ENCODE measurements around the gene SUSD1. TPM values are rescaled to one million over a fixed set of nuclear protein-coding genes. Genes with fewer than 3 reads are reported as not detected.

The SUSD1 gene
- total and polyA plus RNA-seq, 4 donors, result 1.2 to 19.0 (median 3.2) TPM

DNA sequence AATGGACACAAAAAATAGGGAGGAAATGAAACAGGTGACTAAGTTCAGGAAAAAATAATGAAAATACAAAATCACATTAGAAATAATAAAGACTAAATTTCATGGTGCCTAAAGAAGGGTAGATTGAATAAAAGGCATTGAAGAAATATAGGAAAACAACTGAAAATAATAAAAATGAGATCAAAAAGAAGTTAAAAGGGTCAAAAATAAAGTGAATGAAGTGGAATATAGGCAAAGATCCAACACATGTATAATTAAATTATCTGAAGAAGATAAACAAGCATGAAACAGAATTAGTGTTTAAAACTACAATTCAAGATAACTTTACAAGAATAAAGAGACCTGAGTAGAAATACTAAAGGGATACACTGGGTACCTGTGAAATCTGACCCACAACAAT, 87.6 kb downstream of the SUSD1 start:
- peaks cover 0 to 1% (median 0%) of the 10 kb centered on the region in 4 donors for H3K36me3 ChIP-seq (ENCODE audit: control insufficient read depth in 4 of 4, insufficient read depth in 3 of 4, low read depth in 1 of 4, low read length in 3 of 4)
- TF ChIP-seq, protein P1, sequence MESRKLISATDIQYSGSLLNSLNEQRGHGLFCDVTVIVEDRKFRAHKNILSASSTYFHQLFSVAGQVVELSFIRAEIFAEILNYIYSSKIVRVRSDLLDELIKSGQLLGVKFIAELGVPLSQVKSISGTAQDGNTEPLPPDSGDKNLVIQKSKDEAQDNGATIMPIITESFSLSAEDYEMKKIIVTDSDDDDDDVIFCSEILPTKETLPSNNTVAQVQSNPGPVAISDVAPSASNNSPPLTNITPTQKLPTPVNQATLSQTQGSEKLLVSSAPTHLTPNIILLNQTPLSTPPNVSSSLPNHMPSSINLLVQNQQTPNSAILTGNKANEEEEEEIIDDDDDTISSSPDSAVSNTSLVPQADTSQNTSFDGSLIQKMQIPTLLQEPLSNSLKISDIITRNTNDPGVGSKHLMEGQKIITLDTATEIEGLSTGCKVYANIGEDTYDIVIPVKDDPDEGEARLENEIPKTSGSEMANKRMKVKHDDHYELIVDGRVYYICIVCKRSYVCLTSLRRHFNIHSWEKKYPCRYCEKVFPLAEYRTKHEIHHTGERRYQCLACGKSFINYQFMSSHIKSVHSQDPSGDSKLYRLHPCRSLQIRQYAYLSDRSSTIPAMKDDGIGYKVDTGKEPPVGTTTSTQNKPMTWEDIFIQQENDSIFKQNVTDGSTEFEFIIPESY (IDR thresholded peaks at IDR 0.05), result no peak
- no peak for TF ChIP-seq EGR1 (IDR thresholded peaks at IDR 0.05; ENCODE audit: low read depth in 2 of 2)
- H3K4me1 ChIP-seq (ENCODE audit: control insufficient read depth in 4 of 4, insufficient read depth in 4 of 4, low read length in 3 of 4), result no peaks in the 10 kb centered on the region
- no peak overlapping the region for H3K9ac ChIP-seq (ENCODE audit: low read depth in 1 of 2, low read length in 2 of 2)
- no peaks in the 10 kb centered on the region for H3K27me3 ChIP-seq (ENCODE audit: control insufficient read depth in 4 of 4, insufficient read depth in 4 of 4, low read length in 3 of 4)
- no peak overlapping the region for H3K4me3 ChIP-seq (ENCODE audit: low read depth in 1 of 3, low read length in 3 of 3)
- no peak overlapping the region for H3K27ac ChIP-seq (ENCODE audit: low read depth in 1 of 2, low read length in 2 of 2)
- DNase-seq (ENCODE audit: low spot score), result no peak
- H3K9me3 ChIP-seq (ENCODE audit: control insufficient read depth in 4 of 4, low read length in 3 of 4), result no peaks in the 10 kb centered on the region

DNA sequence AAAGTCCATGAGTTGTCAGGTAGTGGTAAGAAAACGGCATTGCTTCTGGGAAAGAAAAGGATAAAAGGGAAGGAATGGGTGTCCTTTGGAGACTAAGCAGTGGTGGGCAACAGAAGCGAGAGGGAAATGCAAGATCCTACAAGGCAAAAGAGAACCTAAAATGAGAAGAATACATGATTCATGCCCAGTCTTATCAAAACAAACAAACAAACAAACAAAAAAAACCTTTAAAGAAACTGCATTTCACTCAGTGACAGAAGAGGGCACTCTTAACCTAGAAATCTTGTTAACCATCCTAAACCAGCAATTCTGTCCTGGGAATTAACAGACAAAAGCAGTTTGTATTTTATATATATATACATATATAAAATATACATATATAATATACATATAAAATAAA, 88.5 kb downstream of the SUSD1 start:
- H3K9me3 ChIP-seq (ENCODE audit: control insufficient read depth in 4 of 4, low read length in 3 of 4), result no peaks in the 10 kb centered on the region
- DNase-seq (ENCODE audit: low spot score), result no peak
- no peaks in the 10 kb centered on the region for H3K27me3 ChIP-seq (ENCODE audit: control insufficient read depth in 4 of 4, insufficient read depth in 4 of 4, low read length in 3 of 4)
- H3K36me3 ChIP-seq (ENCODE audit: control insufficient read depth in 4 of 4, insufficient read depth in 3 of 4, low read depth in 1 of 4, low read length in 3 of 4), result peaks cover 0 to 1% (median 0%) of the 10 kb centered on the region in 4 donors
- H3K4me3 ChIP-seq (ENCODE audit: low read depth in 1 of 3, low read length in 3 of 3), result no peak overlapping the region
- 64% methylated on average over 2 of the region's 2 CpGs for WGBS
- H3K4me1 ChIP-seq (ENCODE audit: control insufficient read depth in 4 of 4, insufficient read depth in 4 of 4, low read length in 3 of 4), result no peaks in the 10 kb centered on the region
- TF ChIP-seq, protein P2, sequence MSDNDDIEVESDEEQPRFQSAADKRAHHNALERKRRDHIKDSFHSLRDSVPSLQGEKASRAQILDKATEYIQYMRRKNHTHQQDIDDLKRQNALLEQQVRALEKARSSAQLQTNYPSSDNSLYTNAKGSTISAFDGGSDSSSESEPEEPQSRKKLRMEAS (IDR thresholded peaks at IDR 0.05), result no peak
- TF ChIP-seq, protein P3, sequence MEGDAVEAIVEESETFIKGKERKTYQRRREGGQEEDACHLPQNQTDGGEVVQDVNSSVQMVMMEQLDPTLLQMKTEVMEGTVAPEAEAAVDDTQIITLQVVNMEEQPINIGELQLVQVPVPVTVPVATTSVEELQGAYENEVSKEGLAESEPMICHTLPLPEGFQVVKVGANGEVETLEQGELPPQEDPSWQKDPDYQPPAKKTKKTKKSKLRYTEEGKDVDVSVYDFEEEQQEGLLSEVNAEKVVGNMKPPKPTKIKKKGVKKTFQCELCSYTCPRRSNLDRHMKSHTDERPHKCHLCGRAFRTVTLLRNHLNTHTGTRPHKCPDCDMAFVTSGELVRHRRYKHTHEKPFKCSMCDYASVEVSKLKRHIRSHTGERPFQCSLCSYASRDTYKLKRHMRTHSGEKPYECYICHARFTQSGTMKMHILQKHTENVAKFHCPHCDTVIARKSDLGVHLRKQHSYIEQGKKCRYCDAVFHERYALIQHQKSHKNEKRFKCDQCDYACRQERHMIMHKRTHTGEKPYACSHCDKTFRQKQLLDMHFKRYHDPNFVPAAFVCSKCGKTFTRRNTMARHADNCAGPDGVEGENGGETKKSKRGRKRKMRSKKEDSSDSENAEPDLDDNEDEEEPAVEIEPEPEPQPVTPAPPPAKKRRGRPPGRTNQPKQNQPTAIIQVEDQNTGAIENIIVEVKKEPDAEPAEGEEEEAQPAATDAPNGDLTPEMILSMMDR (IDR thresholded peaks at IDR 0.05; ENCODE audit: low read depth, low read length, missing input control), result peak; percentile 51
- TF ChIP-seq RAD21 (IDR thresholded peaks at IDR 0.05) (peak; percentile 74 to 76), YY1 (IDR thresholded peaks at IDR 0.05) (no peak), GABPA (IDR thresholded peaks at IDR 0.05 in 1 of 2, conservative IDR thresholded peaks at IDR 0.05 in 1 of 2) (no peak)
- TF ChIP-seq, protein P4, sequence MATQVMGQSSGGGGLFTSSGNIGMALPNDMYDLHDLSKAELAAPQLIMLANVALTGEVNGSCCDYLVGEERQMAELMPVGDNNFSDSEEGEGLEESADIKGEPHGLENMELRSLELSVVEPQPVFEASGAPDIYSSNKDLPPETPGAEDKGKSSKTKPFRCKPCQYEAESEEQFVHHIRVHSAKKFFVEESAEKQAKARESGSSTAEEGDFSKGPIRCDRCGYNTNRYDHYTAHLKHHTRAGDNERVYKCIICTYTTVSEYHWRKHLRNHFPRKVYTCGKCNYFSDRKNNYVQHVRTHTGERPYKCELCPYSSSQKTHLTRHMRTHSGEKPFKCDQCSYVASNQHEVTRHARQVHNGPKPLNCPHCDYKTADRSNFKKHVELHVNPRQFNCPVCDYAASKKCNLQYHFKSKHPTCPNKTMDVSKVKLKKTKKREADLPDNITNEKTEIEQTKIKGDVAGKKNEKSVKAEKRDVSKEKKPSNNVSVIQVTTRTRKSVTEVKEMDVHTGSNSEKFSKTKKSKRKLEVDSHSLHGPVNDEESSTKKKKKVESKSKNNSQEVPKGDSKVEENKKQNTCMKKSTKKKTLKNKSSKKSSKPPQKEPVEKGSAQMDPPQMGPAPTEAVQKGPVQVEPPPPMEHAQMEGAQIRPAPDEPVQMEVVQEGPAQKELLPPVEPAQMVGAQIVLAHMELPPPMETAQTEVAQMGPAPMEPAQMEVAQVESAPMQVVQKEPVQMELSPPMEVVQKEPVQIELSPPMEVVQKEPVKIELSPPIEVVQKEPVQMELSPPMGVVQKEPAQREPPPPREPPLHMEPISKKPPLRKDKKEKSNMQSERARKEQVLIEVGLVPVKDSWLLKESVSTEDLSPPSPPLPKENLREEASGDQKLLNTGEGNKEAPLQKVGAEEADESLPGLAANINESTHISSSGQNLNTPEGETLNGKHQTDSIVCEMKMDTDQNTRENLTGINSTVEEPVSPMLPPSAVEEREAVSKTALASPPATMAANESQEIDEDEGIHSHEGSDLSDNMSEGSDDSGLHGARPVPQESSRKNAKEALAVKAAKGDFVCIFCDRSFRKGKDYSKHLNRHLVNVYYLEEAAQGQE (IDR thresholded peaks at IDR 0.05), result no peak
- no peak overlapping the region for H3K27ac ChIP-seq (ENCODE audit: low read depth in 1 of 2, low read length in 2 of 2)
- H3K9ac ChIP-seq (ENCODE audit: low read depth in 1 of 2, low read length in 2 of 2), result no peak overlapping the region

DNA sequence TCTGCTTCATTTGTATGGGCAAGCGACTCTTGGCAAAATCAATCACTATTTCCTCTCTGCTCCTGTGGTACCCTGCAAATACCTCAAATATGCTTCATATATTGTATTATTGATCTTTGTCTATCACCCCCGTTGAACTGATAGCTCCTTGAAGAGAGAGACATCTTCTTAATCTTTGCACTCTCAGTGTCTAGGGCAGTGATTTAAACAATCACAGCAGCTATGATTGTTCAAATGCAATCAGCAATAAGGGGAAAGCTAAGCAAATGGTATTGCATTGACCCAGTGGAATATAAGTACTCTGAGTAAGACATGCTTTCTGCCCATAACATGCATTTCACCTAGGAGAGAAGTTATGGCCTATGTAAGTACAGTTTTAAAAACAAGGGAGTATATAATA, 90.2 kb downstream of the SUSD1 start:
- no peak overlapping the region for H3K9ac ChIP-seq (ENCODE audit: low read depth in 1 of 2, low read length in 2 of 2)
- H3K9me3 ChIP-seq (ENCODE audit: control insufficient read depth in 4 of 4, low read length in 3 of 4), result no peaks in the 10 kb centered on the region
- H3K4me3 ChIP-seq (ENCODE audit: low read depth in 1 of 3, low read length in 3 of 3), result no peak overlapping the region
- H3K27me3 ChIP-seq (ENCODE audit: control insufficient read depth in 4 of 4, insufficient read depth in 4 of 4, low read length in 3 of 4), result no peaks in the 10 kb centered on the region
- 66% methylated on average over 2 of the region's 2 CpGs for WGBS
- H3K36me3 ChIP-seq (ENCODE audit: control insufficient read depth in 4 of 4, insufficient read depth in 3 of 4, low read depth in 1 of 4, low read length in 3 of 4), result peaks cover 0 to 1% (median 0%) of the 10 kb centered on the region in 4 donors
- no peak for DNase-seq (ENCODE audit: low spot score)
- no peak overlapping the region for H3K27ac ChIP-seq (ENCODE audit: low read depth in 1 of 2, low read length in 2 of 2)
- no peaks in the 10 kb centered on the region for H3K4me1 ChIP-seq (ENCODE audit: control insufficient read depth in 4 of 4, insufficient read depth in 4 of 4, low read length in 3 of 4)
- TF ChIP-seq RXRA (IDR thresholded peaks at IDR 0.05) (no peak), GABPA (IDR thresholded peaks at IDR 0.05 in 1 of 2, conservative IDR thresholded peaks at IDR 0.05 in 1 of 2) (no peak), HNF4A (conservative IDR thresholded peaks at IDR 0.05) (no peak), YY1 (IDR thresholded peaks at IDR 0.05) (no peak), TAF1 (conservative IDR thresholded peaks at IDR 0.05) (no peak), RAD21 (IDR thresholded peaks at IDR 0.05) (no peak), FOXA1 (IDR thresholded peaks at IDR 0.05) (no peak)
- TF ChIP-seq, protein P1 (IDR thresholded peaks at IDR 0.05), result no peak
- TF ChIP-seq, protein P3 (IDR thresholded peaks at IDR 0.05; ENCODE audit: low read depth, low read length, missing input control), result no peak
- TF ChIP-seq, protein P2 (IDR thresholded peaks at IDR 0.05), result no peak
- TF ChIP-seq, protein P5, sequence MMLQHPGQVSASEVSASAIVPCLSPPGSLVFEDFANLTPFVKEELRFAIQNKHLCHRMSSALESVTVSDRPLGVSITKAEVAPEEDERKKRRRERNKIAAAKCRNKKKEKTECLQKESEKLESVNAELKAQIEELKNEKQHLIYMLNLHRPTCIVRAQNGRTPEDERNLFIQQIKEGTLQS (IDR thresholded peaks at IDR 0.05), result no peak

Data from liver (tissue), 9 donors.